GM18870 (cell line): Measurements from ENCODE around the gene ACAN.
A peak's percentile ranks its signal among the peaks of the same experiment; 100 is the strongest.

Source experiments
- ATAC-seq: cut with Tn5 transposase; IDR thresholded peaks from one replicate; pipeline ENCODE4 v1.9.1; 2021; ENCODE audit warnings: moderate library complexity; ENCODE audit not compliant: unreplicated experiment

The ACAN gene

GRCh38 chr15:88917760-88918159 is 114.5 kb downstream of the ACAN start:
- no peak for ATAC-seq

GRCh38 chr15:88918738-88919137 is 115.5 kb downstream of the ACAN start:
- peak; percentile 71 for ATAC-seq

- no peak for ATAC-seq
These were observed 117.1 kb downstream of the ACAN start for GRCh38 chr15:88920186-88920891.

- ATAC-seq, result peak; percentile 93
These were observed 117.7 kb downstream of the ACAN start for GRCh38 chr15:88920892-88921435.
